Panc1 (cell line): ENCODE results near the gene GAS2. TPM values are rescaled to one million over a fixed set of nuclear protein-coding genes. Genes with fewer than 3 reads are reported as not detected.

Source experiments
- ATAC-seq: fragments of 200-7000 bp; cut with Tn5 transposase; 2 replicates; pipeline ENCODE4 v1.9.1; 2020; ENCODE audit warnings: mild to moderate bottlenecking, moderate library complexity
- BruUV-seq: library from RNA; stranded (reverse); fragments of 400-500 nt; replicated peaks from 2 replicates; lab custom pipeline; 2021; lab: Mats Ljungman, UMichigan
- CTCF ChIA-PET: fragments of 300-600 bp; sonication (Branson Sonifier 250); formaldehyde crosslinking; loops from one replicate; lab custom pipeline; 2022; ENCODE audit warnings: antibody characterized with exemption; lab: Charles Lee
- POLR2A ChIA-PET: fragments of 300-600 bp; sonication (Branson Sonifier 250); formaldehyde crosslinking; loops from one replicate; lab custom pipeline; 2022; ENCODE audit warnings: antibody characterized with exemption; lab: Charles Lee
- DNase-seq: peaks from one replicate; pipeline ENCODE4 v3.0.0-alpha.2; 2010; ENCODE audit warnings: low read depth, low spot score
- H3K27ac ChIP-seq: 2 replicates; pipeline ENCODE4 v1.5.1; 2011; ENCODE audit warnings: mild to moderate bottlenecking, low read length, inconsistent platforms
- H3K27me3 ChIP-seq: fragments of 200-500 bp; sonication (Bioruptor generic); 2 replicates; pipeline ENCODE4 v1.6.0; 2014; ENCODE audit warnings: low read length, inconsistent platforms; ENCODE audit not compliant: control insufficient read depth, insufficient read depth
- H3K36me3 ChIP-seq: fragments of 200-500 bp; sonication (Bioruptor generic); 2 replicates; pipeline ENCODE4 v1.5.1; 2014; ENCODE audit warnings: inconsistent platforms, mild to moderate bottlenecking, low read length, moderate library complexity; ENCODE audit not compliant: control insufficient read depth, insufficient read depth
- H3K4me1 ChIP-seq: 2 replicates; pipeline ENCODE4 v1.5.1; 2011; ENCODE audit warnings: inconsistent platforms, mild to moderate bottlenecking, low read length, moderate library complexity; ENCODE audit not compliant: control insufficient read depth, insufficient read depth
- H3K4me3 ChIP-seq, 2 experiments: 2 replicates each; pipeline ENCODE4 v1.5.1; 2011 to 2012; ENCODE audit warnings: low read depth in 2 of 2, low read length in 2 of 2, mild to moderate bottlenecking in 2 of 2, inconsistent platforms in 1 of 2, moderate library complexity in 1 of 2
- H3K9me3 ChIP-seq: fragments of 200-500 bp; sonication (Bioruptor generic); 2 replicates; pipeline ENCODE4 v1.5.1; 2014; ENCODE audit warnings: low read depth, mild to moderate bottlenecking, inconsistent platforms, low read length, moderate library complexity; ENCODE audit not compliant: control insufficient read depth, insufficient read depth
- POLR2AphosphoS5 ChIP-seq: IDR thresholded peaks from 2 replicates; pipeline ENCODE4 v1.6.1; 2012; ENCODE audit warnings: mild to moderate bottlenecking, low read depth, low read length, moderate library complexity
- SIN3A ChIP-seq: IDR thresholded peaks from 2 replicates; pipeline ENCODE4 v1.6.1; 2012; ENCODE audit warnings: low read depth, mild to moderate bottlenecking, low read length, moderate library complexity, borderline replicate concordance; ENCODE audit not compliant: insufficient read depth
- TCF7L2 ChIP-seq: IDR thresholded peaks from 2 replicates; pipeline ENCODE4 v1.6.1; 2011; ENCODE audit warnings: mild to moderate bottlenecking, low read depth, low read length, inconsistent platforms
- in situ Hi-C: cut with HindIII; loops from 2 replicates; pipeline ENCODE4 v1.10.0; 2016; ENCODE audit warnings: low sequenced_read_pairs, low pct_unique_long_range_greater_than_20kb
- intact Hi-C: fragments of 100-400 bp; cut with micrococcal nuclease; formaldehyde crosslinking; loops from one replicate; pipeline ENCODE4 v1.10.0; 2022; ENCODE audit not compliant: unreplicated experiment
- total RNA-seq: library from RNA; stranded (reverse); gene quantifications from one replicate; pipeline ENCODE4 v1.2.1, GENCODE V29; 2021; ENCODE audit not compliant: unreplicated experiment
- TF ChIP-seq, protein P1 (sequence below): fragments of 450-650 bp; IDR thresholded peaks from 2 replicates; pipeline ENCODE4 v1.5.1; 2017; ENCODE audit warnings: mild to moderate bottlenecking
- TF ChIP-seq, protein P2 (sequence below), 2 experiments: IDR thresholded peaks; 2 replicates each; pipeline ENCODE4 v1.6.1; 2011 to 2012; ENCODE audit warnings: low read depth in 2 of 2, control low read depth in 1 of 2, low read length in 1 of 2, mild to moderate bottlenecking in 1 of 2, moderate library complexity in 1 of 2; ENCODE audit not compliant: insufficient read depth in 1 of 2

GAS2 gene
- total RNA-seq, 1 experiment from 2014 or later = 0.87 TPM

- no peaks in the 10 kb centered on the region for H3K9me3 ChIP-seq
- TF ChIP-seq POLR2AphosphoS5 = no peak
- TF ChIP-seq, protein P1, sequence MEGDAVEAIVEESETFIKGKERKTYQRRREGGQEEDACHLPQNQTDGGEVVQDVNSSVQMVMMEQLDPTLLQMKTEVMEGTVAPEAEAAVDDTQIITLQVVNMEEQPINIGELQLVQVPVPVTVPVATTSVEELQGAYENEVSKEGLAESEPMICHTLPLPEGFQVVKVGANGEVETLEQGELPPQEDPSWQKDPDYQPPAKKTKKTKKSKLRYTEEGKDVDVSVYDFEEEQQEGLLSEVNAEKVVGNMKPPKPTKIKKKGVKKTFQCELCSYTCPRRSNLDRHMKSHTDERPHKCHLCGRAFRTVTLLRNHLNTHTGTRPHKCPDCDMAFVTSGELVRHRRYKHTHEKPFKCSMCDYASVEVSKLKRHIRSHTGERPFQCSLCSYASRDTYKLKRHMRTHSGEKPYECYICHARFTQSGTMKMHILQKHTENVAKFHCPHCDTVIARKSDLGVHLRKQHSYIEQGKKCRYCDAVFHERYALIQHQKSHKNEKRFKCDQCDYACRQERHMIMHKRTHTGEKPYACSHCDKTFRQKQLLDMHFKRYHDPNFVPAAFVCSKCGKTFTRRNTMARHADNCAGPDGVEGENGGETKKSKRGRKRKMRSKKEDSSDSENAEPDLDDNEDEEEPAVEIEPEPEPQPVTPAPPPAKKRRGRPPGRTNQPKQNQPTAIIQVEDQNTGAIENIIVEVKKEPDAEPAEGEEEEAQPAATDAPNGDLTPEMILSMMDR = no peak
- TF ChIP-seq TCF7L2 = no peak
- TF ChIP-seq, protein P2, sequence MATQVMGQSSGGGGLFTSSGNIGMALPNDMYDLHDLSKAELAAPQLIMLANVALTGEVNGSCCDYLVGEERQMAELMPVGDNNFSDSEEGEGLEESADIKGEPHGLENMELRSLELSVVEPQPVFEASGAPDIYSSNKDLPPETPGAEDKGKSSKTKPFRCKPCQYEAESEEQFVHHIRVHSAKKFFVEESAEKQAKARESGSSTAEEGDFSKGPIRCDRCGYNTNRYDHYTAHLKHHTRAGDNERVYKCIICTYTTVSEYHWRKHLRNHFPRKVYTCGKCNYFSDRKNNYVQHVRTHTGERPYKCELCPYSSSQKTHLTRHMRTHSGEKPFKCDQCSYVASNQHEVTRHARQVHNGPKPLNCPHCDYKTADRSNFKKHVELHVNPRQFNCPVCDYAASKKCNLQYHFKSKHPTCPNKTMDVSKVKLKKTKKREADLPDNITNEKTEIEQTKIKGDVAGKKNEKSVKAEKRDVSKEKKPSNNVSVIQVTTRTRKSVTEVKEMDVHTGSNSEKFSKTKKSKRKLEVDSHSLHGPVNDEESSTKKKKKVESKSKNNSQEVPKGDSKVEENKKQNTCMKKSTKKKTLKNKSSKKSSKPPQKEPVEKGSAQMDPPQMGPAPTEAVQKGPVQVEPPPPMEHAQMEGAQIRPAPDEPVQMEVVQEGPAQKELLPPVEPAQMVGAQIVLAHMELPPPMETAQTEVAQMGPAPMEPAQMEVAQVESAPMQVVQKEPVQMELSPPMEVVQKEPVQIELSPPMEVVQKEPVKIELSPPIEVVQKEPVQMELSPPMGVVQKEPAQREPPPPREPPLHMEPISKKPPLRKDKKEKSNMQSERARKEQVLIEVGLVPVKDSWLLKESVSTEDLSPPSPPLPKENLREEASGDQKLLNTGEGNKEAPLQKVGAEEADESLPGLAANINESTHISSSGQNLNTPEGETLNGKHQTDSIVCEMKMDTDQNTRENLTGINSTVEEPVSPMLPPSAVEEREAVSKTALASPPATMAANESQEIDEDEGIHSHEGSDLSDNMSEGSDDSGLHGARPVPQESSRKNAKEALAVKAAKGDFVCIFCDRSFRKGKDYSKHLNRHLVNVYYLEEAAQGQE (IDR thresholded peaks at IDR 0.05; ENCODE audit: insufficient read depth in 1 of 2, low read depth in 2 of 2, low read length in 1 of 2) = no peak
- TF ChIP-seq SIN3A = no peak
- no TSS peak for BruUV-seq
- CTCF ChIA-PET = no interaction called here
- intact Hi-C loops = no loop called here
- in situ Hi-C loops = no loop called here
- POLR2A ChIA-PET = no interaction called here
- no peak for DNase-seq
- H3K4me3 ChIP-seq = no peak overlapping the region
- ATAC-seq = no peak
- H3K27ac ChIP-seq = no peak overlapping the region
- H3K4me1 ChIP-seq = no peaks in the 10 kb centered on the region
- H3K27me3 ChIP-seq = no peaks in the 10 kb centered on the region
- H3K36me3 ChIP-seq = no peaks in the 10 kb centered on the region
Measured at GRCh38 chr11:22752908-22753310, 86.5 kb downstream of the GAS2 start.

DNA sequence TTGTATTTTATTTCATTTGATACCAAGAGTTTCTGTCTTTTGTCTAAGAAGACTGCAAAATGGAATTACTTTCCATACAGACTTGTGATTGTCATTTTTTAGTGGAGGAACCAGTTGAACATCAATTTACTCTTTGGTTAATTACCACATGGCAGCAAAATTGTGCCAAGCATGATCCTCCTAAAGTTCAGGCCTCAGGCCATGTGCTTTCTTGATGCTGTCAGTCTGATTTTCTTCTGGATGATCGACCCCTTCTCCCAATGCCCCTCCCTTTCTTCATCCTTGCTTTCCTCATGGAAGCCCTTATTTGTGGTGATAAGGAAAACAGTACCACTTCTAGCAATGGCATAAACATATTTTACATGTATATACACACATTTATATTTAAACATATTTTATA, 87.0 kb downstream of the GAS2 start:
- no peaks in the 10 kb centered on the region for H3K36me3 ChIP-seq
- no peak for ATAC-seq
- BruUV-seq = no TSS peak
- no peak overlapping the region for H3K27ac ChIP-seq
- POLR2A ChIA-PET = no interaction called here
- intact Hi-C loops = no loop called here
- no peaks in the 10 kb centered on the region for H3K4me1 ChIP-seq
- H3K4me3 ChIP-seq = no peak overlapping the region
- TF ChIP-seq SIN3A (no peak), TCF7L2 (no peak), POLR2AphosphoS5 (no peak)
- TF ChIP-seq, protein P1 = no peak
- TF ChIP-seq, protein P2 (IDR thresholded peaks at IDR 0.05; ENCODE audit: insufficient read depth in 1 of 2, low read depth in 2 of 2, low read length in 1 of 2) = no peak
- no peaks in the 10 kb centered on the region for H3K27me3 ChIP-seq
- in situ Hi-C loops = no loop called here
- CTCF ChIA-PET = no interaction called here
- DNase-seq = no peak
- no peaks in the 10 kb centered on the region for H3K9me3 ChIP-seq
